ENCODE results near the gene MMP24. TPM values are rescaled to one million over a fixed set of nuclear protein-coding genes. Genes with fewer than 3 reads are reported as not detected.

The MMP24 gene
- total RNA-seq, 5 donors from 2014 or later (not counting 1 experiment from before 2014, with no cell fraction given): 0.15 to 0.49 (median 0.16) TPM; not detected in 2

- peaks cover 0 to 12% of the 10 kb centered on the region in 2 experiments for H3K4me1 ChIP-seq (ENCODE audit: control insufficient read depth in 1 of 2, extremely low read depth in 1 of 2, insufficient read depth in 2 of 2, low read length in 2 of 2)
- DNase-seq: peak in 6 of 35 experiments; percentile 12 to 44 (median 13)
- ChIA-PET CTCF (interaction anchor here in 1 of 2 donors (0.6 to 1.0 kb wide), 2 partner anchors 58 to 211 kb away, joined by 3 read pairs; no protein-coding TSS in a partner anchor), POLR2A (no interaction called here)
- H3K36me3 ChIP-seq (ENCODE audit: control insufficient read depth in 2 of 2, extremely low read depth in 1 of 2, insufficient read depth in 1 of 2, low read length in 1 of 2): peaks cover 9 to 15% of the 10 kb centered on the region in 2 donors
- H3K36me3 Mint-ChIP-seq: peaks cover 8% of the 10 kb centered on the region
- no peaks in the 10 kb centered on the region for H3K9me3 ChIP-seq
- WGBS (ENCODE audit: insufficient coverage): 50% methylated on average over 1 of the region's 4 CpGs
- H3K27me3 ChIP-seq (replicated peaks in 1 of 2; ENCODE audit: control insufficient read depth in 2 of 2, extremely low read depth in 1 of 2, insufficient read depth in 2 of 2, low read length in 1 of 2): no peaks in the 10 kb centered on the region
- peak overlapping the region in 1 of 2 donors; percentile 50 for H3K27ac Mint-ChIP-seq
- H3K27ac ChIP-seq (ENCODE audit: low read length): no peak overlapping the region
- H3K27me3 Mint-ChIP-seq: no peaks in the 10 kb centered on the region
- H3K9me3 Mint-ChIP-seq: no peaks in the 10 kb centered on the region
- H3K4me3 Mint-ChIP-seq: no peak overlapping the region
- H3K4me1 Mint-ChIP-seq: peaks cover 5 to 12% (median 12%) of the 10 kb centered on the region in 3 donors
- peak; percentile 21 to 48 (median 29) for ATAC-seq (replicated peaks in 1 of 4)
- H3K4me3 ChIP-seq (ENCODE audit: control insufficient read depth in 1 of 2, extremely low read depth in 1 of 2, low read length in 1 of 2): no peak overlapping the region
These were observed 80.5 kb downstream of the MMP24 start for GRCh38 chr20:35306931-35307517.

DNA sequence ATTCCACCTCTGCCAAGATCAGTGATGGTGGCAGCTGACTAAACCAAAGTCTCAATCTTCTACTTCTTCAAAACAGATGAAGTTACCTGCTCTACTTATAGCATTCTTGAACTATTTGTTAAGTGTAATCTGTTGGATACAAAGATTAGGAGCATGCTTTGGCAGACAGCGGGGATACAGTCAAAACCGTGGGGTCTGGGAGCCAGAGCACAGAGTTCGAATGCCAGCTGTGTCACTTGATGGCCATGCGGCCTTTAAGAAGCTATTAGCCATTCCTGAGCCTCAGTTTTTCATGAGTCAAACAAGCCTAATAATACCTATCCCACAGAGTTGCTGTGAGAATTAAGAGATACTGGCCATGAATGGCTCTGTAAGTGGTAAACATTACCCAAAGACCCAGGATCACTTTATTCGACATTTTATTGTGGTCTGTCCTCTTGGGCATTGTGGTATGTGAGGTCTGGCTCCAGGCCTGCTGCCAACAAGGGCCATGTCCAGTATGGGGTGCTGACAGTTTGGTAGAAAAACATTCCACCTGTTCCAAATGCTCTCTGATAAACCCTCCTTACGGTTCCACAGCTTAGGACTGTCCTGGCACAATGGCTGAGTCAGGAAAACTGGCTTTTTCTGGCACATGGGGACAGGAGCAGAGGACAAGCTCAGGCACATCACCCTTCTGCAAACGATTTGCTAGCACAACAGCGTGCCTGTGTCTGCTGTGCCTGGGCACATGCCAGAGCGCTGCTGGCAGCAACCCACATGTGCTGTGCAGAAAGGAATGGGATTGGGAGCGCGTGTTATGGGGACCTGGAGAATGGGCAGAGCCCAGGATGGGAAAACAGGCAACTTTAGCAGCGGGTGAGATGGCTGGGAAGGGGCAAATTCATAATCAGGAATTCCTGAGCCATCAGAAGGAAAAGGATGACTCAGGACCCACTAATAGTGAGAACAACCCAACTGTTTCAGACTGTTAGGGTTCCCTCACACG, 81.5 kb downstream of the MMP24 start:
- ATAC-seq (replicated peaks in 1 of 4) (no peak), DNase-seq (no peak)
- H3K4me1 ChIP-seq (ENCODE audit: control insufficient read depth in 1 of 2, extremely low read depth in 1 of 2, insufficient read depth in 2 of 2, low read length in 2 of 2): peaks cover 0 to 12% of the 10 kb centered on the region in 2 experiments
- no peak overlapping the region for H3K27ac ChIP-seq (ENCODE audit: low read length)
- 97% methylated on average over 8 of the region's 13 CpGs for WGBS (ENCODE audit: insufficient coverage)
- H3K36me3 ChIP-seq (ENCODE audit: control insufficient read depth in 2 of 2, extremely low read depth in 1 of 2, insufficient read depth in 1 of 2, low read length in 1 of 2): peaks cover 9 to 15% of the 10 kb centered on the region in 2 donors
- Mint-ChIP-seq H3K4me3 (no peak overlapping the region), H3K27ac (peak overlapping the region in 1 of 2 donors; percentile 50), H3K4me1 (peaks cover 5 to 14% (median 12%) of the 10 kb centered on the region in 3 donors), H3K27me3 (no peaks in the 10 kb centered on the region), H3K9me3 (no peaks in the 10 kb centered on the region), H3K36me3 (peaks cover 15% of the 10 kb centered on the region)
- ChIA-PET POLR2A (no interaction called here), CTCF (interaction anchor here in 1 of 2 donors (0.6 to 1.0 kb wide), 2 partner anchors 113 to 212 kb away, joined by 3 to 5 read pairs; no protein-coding TSS in a partner anchor)
- no peaks in the 10 kb centered on the region for H3K27me3 ChIP-seq (replicated peaks in 1 of 2; ENCODE audit: control insufficient read depth in 2 of 2, extremely low read depth in 1 of 2, insufficient read depth in 2 of 2, low read length in 1 of 2)
- H3K4me3 ChIP-seq (ENCODE audit: control insufficient read depth in 1 of 2, extremely low read depth in 1 of 2, low read length in 1 of 2): no peak overlapping the region
- H3K9me3 ChIP-seq: no peaks in the 10 kb centered on the region

- Histone ChIP-seq H3K4me3 (ENCODE audit: control insufficient read depth in 1 of 2, extremely low read depth in 1 of 2, low read length in 1 of 2) (no peak overlapping the region), H3K9me3 (no peaks in the 10 kb centered on the region), H3K27me3 (replicated peaks in 1 of 2; ENCODE audit: control insufficient read depth in 2 of 2, extremely low read depth in 1 of 2, insufficient read depth in 2 of 2, low read length in 1 of 2) (no peaks in the 10 kb centered on the region), H3K4me1 (ENCODE audit: control insufficient read depth in 1 of 2, extremely low read depth in 1 of 2, insufficient read depth in 2 of 2, low read length in 2 of 2) (peaks cover 0 to 8% of the 10 kb centered on the region in 2 experiments), H3K36me3 (ENCODE audit: control insufficient read depth in 2 of 2, extremely low read depth in 1 of 2, insufficient read depth in 1 of 2, low read length in 1 of 2) (peaks cover 6 to 9% of the 10 kb centered on the region in 2 donors), H3K27ac (ENCODE audit: low read length) (no peak overlapping the region)
- DNase-seq: no peak
- Mint-ChIP-seq H3K4me1 (peaks cover 6 to 13% (median 9%) of the 10 kb centered on the region in 3 donors), H3K36me3 (peaks cover 22% of the 10 kb centered on the region), H3K4me3 (no peak overlapping the region), H3K27me3 (no peaks in the 10 kb centered on the region), H3K9me3 (no peaks in the 10 kb centered on the region), H3K27ac (no peak overlapping the region)
- 29% methylated on average over 1 of the region's 2 CpGs for WGBS (ENCODE audit: insufficient coverage)
- CTCF ChIA-PET: interaction anchor here in 1 of 2 donors (0.5 to 0.7 kb wide), 3 partner anchors 63 to 396 kb away, joined by 6 to 9 read pairs (median 6); no protein-coding TSS in a partner anchor
- no peak for ATAC-seq (replicated peaks in 1 of 4)
- POLR2A ChIA-PET: no interaction called here
These were observed 84.9 kb downstream of the MMP24 start for GRCh38 chr20:35311409-35311808.

GRCh38 chr20:35311822-35312221, 85.3 kb downstream of the MMP24 start:
- CTCF ChIA-PET: interaction anchor here in 1 of 2 donors (0.5 kb wide), 1 partner anchor 63 kb away, joined by 6 read pairs; no protein-coding TSS in a partner anchor

GRCh38 chr20:35312318-35312717, 85.8 kb downstream of the MMP24 start:
- Mint-ChIP-seq H3K9me3 (no peaks in the 10 kb centered on the region), H3K4me1 (peaks cover 6 to 13% (median 9%) of the 10 kb centered on the region in 3 donors), H3K4me3 (no peak overlapping the region), H3K36me3 (peaks cover 22% of the 10 kb centered on the region), H3K27me3 (no peaks in the 10 kb centered on the region), H3K27ac (peak overlapping the region in 1 of 2 donors; percentile 50)
- H3K27ac ChIP-seq (ENCODE audit: low read length): no peak overlapping the region
- POLR2A ChIA-PET: no interaction called here
- peaks cover 0 to 5% of the 10 kb centered on the region in 2 experiments for H3K4me1 ChIP-seq (ENCODE audit: control insufficient read depth in 1 of 2, extremely low read depth in 1 of 2, insufficient read depth in 2 of 2, low read length in 2 of 2)
- CTCF ChIA-PET: no interaction called here
- no peaks in the 10 kb centered on the region for H3K27me3 ChIP-seq (replicated peaks in 1 of 2; ENCODE audit: control insufficient read depth in 2 of 2, extremely low read depth in 1 of 2, insufficient read depth in 2 of 2, low read length in 1 of 2)
- H3K36me3 ChIP-seq (ENCODE audit: control insufficient read depth in 2 of 2, extremely low read depth in 1 of 2, insufficient read depth in 1 of 2, low read length in 1 of 2): peaks cover 5 to 6% of the 10 kb centered on the region in 2 donors
- DNase-seq (no peak), ATAC-seq (replicated peaks in 1 of 4) (no peak)
- no CpG with 5 or more reads among the region's 1 CpG for WGBS (ENCODE audit: insufficient coverage)
- no peak overlapping the region for H3K4me3 ChIP-seq (ENCODE audit: control insufficient read depth in 1 of 2, extremely low read depth in 1 of 2, low read length in 1 of 2)
- H3K9me3 ChIP-seq: no peaks in the 10 kb centered on the region

More at GRCh38 chr20:35311822-35312221, 85.3 kb downstream of the MMP24 start:
- Histone ChIP-seq H3K36me3 (ENCODE audit: control insufficient read depth in 2 of 2, extremely low read depth in 1 of 2, insufficient read depth in 1 of 2, low read length in 1 of 2) (peaks cover 5 to 6% of the 10 kb centered on the region in 2 donors), H3K27me3 (replicated peaks in 1 of 2; ENCODE audit: control insufficient read depth in 2 of 2, extremely low read depth in 1 of 2, insufficient read depth in 2 of 2, low read length in 1 of 2) (no peaks in the 10 kb centered on the region), H3K27ac (ENCODE audit: low read length) (no peak overlapping the region), H3K9me3 (no peaks in the 10 kb centered on the region), H3K4me1 (ENCODE audit: control insufficient read depth in 1 of 2, extremely low read depth in 1 of 2, insufficient read depth in 2 of 2, low read length in 2 of 2) (peaks cover 0 to 8% of the 10 kb centered on the region in 2 experiments), H3K4me3 (ENCODE audit: control insufficient read depth in 1 of 2, extremely low read depth in 1 of 2, low read length in 1 of 2) (no peak overlapping the region)
- Mint-ChIP-seq H3K4me1 (peaks cover 6 to 13% (median 9%) of the 10 kb centered on the region in 3 donors), H3K9me3 (no peaks in the 10 kb centered on the region), H3K27ac (no peak overlapping the region), H3K4me3 (no peak overlapping the region), H3K36me3 (peaks cover 22% of the 10 kb centered on the region), H3K27me3 (no peaks in the 10 kb centered on the region)
- POLR2A ChIA-PET: no interaction called here
- ATAC-seq (replicated peaks in 1 of 4) (no peak), DNase-seq (no peak)
- 100% methylated on average over 1 of the region's 5 CpGs for WGBS (ENCODE audit: insufficient coverage)

All from T-cell (primary cell).